ENCODE results near the gene ABT1. TPM values are rescaled to one million over a fixed set of nuclear protein-coding genes. Genes with fewer than 3 reads are reported as not detected.

The ABT1 gene
- total RNA-seq, 2 donors from 2014 or later = 10.3 to 11.5 TPM

GRCh38 chr6:26570027-26570809 lies 26.5 kb upstream of the ABT1 start:
- DNase-seq (ENCODE audit: low spot score) = no peak
- intact Hi-C loops (cut with DNase I) = no loop called here

- DNase-seq (ENCODE audit: low spot score) = no peak
- intact Hi-C loops (cut with DNase I) = no loop called here
These were observed 25.0 kb upstream of the ABT1 start for GRCh38 chr6:26571592-26572296.

- no peak for DNase-seq (ENCODE audit: low spot score)
- intact Hi-C loops (cut with DNase I) = loop anchor here in 1 of 2 donors (2.0 kb wide), 1 partner anchor 19 kb away; no protein-coding TSS in a partner anchor
These were observed 21.2 kb upstream of the ABT1 start for GRCh38 chr6:26575494-26575939.

- no peak for DNase-seq (ENCODE audit: low spot score)
- intact Hi-C loops (cut with DNase I) = no loop called here
These were observed 20.3 kb upstream of the ABT1 start for GRCh38 chr6:26576407-26576843.

GRCh38 chr6:26576929-26577719 lies 19.6 kb upstream of the ABT1 start:
- DNase-seq (ENCODE audit: low spot score) = no peak
- intact Hi-C loops (cut with DNase I) = no loop called here

- DNase-seq (ENCODE audit: low spot score) = no peak
- intact Hi-C loops (cut with DNase I) = no loop called here
These were observed 19.1 kb upstream of the ABT1 start for GRCh38 chr6:26577720-26578072.

GRCh38 chr6:26578279-26578678 lies 18.5 kb upstream of the ABT1 start:
- no peak for DNase-seq (ENCODE audit: low spot score)
- intact Hi-C loops (cut with DNase I) = no loop called here

- DNase-seq (ENCODE audit: low spot score) = no peak
- intact Hi-C loops (cut with DNase I) = no loop called here
These were observed 18.0 kb upstream of the ABT1 start for GRCh38 chr6:26578741-26579140.

GRCh38 chr6:26581164-26581915 lies 15.4 kb upstream of the ABT1 start:
- no peak for DNase-seq (ENCODE audit: low spot score)
- intact Hi-C loops (cut with DNase I) = loop anchor here in 1 of 2 donors (10.0 kb wide), 1 partner anchor 237 kb away; no protein-coding TSS in a partner anchor

- intact Hi-C loops (cut with DNase I) = loop anchor here in 1 of 2 donors (10.0 kb wide), 1 partner anchor 244 kb away; no protein-coding TSS in a partner anchor
- no peak for DNase-seq (ENCODE audit: low spot score)
These were observed 7.8 kb upstream of the ABT1 start for GRCh38 chr6:26588965-26589364.

- no peak for DNase-seq (ENCODE audit: low spot score)
- intact Hi-C loops (cut with DNase I) = no loop called here
These were observed 4.1 kb upstream of the ABT1 start for GRCh38 chr6:26592649-26593048.

GRCh38 chr6:26593278-26594130 lies 3.2 kb upstream of the ABT1 start:
- intact Hi-C loops (cut with DNase I) = loop anchor here in 1 of 2 donors (2.0 kb wide), 1 partner anchor 19 kb away; no protein-coding TSS in a partner anchor
- no peak for DNase-seq (ENCODE audit: low spot score)

GRCh38 chr6:26594131-26594498 lies 2.6 kb upstream of the ABT1 start:
- intact Hi-C loops (cut with DNase I) = loop anchor here in 1 of 2 donors (2.0 kb wide), 1 partner anchor 19 kb away; no protein-coding TSS in a partner anchor

GRCh38 chr6:26594730-26595632 lies 1.8 kb upstream of the ABT1 start:
- intact Hi-C loops (cut with DNase I) = loop anchor here in 1 of 2 donors (2.0 to 5.0 kb wide), 2 partner anchors 20 to 253 kb away; no protein-coding TSS in a partner anchor
- no peak for DNase-seq (ENCODE audit: low spot score)

More at GRCh38 chr6:26594131-26594498, 2.6 kb upstream of the ABT1 start:
- no peak for DNase-seq (ENCODE audit: low spot score)

GRCh38 chr6:26595669-26596269 lies 984 bp upstream of the ABT1 start:
- DNase-seq (ENCODE audit: low spot score) = peak; percentile 97
- intact Hi-C loops (cut with DNase I) = loop anchor here in 1 of 2 donors (2.0 to 5.0 kb wide), 2 partner anchors 21 to 253 kb away; no protein-coding TSS in a partner anchor

- no peak for DNase-seq (ENCODE audit: low spot score)
- intact Hi-C loops (cut with DNase I) = loop anchor here in 1 of 2 donors (5.0 kb wide), 1 partner anchor 255 kb away; no protein-coding TSS in a partner anchor
These were observed 625 bp downstream of the ABT1 start for GRCh38 chr6:26597389-26597766.

All from posterior vena cava (tissue), 2 donors.